Ovary (tissue), 9 donors: ENCODE results near the gene ZNG1B. TPM values are rescaled to one million over a fixed set of nuclear protein-coding genes. Genes with fewer than 3 reads are reported as not detected.
"Not testable (repeated sequence)": the region's sequence is repeated elsewhere in the genome, so short reads cannot be mapped to it uniquely, and the experiment has no call there.

Experiments used
- DNase-seq, 5 donors: peaks; one replicate each; pipeline ENCODE4 v3.0.0-alpha.2; 2019 to 2020
- H3K27ac ChIP-seq, 2 donors: fragments of 200-600 bp; one replicate each; pipeline versions ENCODE4 v1.5.1 to v1.8.0; 2019 to 2022
- H3K27me3 ChIP-seq: fragments of 200-600 bp; one replicate; pipeline ENCODE4 v1.8.0; 2022
- H3K36me3 ChIP-seq: fragments of 200-600 bp; sonication (generic); one replicate; pipeline ENCODE4 v1.5.1; 2019
- H3K4me1 ChIP-seq: one replicate; pipeline ENCODE4 v1.8.1; 2013; ENCODE audit warnings: mild to moderate bottlenecking, moderate library complexity; ENCODE audit not compliant: insufficient read depth
- H3K4me3 ChIP-seq: fragments of 200-600 bp; sonication (generic); one replicate; pipeline ENCODE4 v1.5.1; 2017
- H3K9me3 ChIP-seq, 2 donors: fragments of 200-600 bp in 1 of 2; sonication (generic) in 1 of 2; one replicate each; pipeline versions ENCODE4 v1.5.1 to v1.8.1; 2013 to 2019; ENCODE audit warnings: mild to moderate bottlenecking in 1 of 2, moderate library complexity in 1 of 2
- WGBS, 3 donors: extraction: QIAGEN DNeasy Blood & Tissue Kit in 1 of 3; methylation state at CpG; one replicate each; pipeline versions ENCODE4 v1.1.5 to v1.1.7; 2013 to 2017; 5-methylcytosine and 5-hydroxymethylcytosine counted together
- intact Hi-C, 4 donors: fragments of 100-400 bp; cut with DNase I; formaldehyde crosslinking; loops; one replicate each; pipeline versions ENCODE4 v1.11.0 to v1.15.1; 2022 to 2023
- polyA plus RNA-seq, 2 donors: library from polyadenylated mRNA; stranded (reverse); fragments of 200-250 nt in 1 of 2; fragments of 350-450 nt in 1 of 2; fragmentation: Illumina TruSeq in 1 of 2; extraction: RNeasy Lipid Tissue Mini Kit (QIAGEN cat#74804) in 1 of 2; gene quantifications; one replicate each; pipeline ENCODE4 v1.2.3, GENCODE V29; 2013 to 2014
- total RNA-seq, 7 donors: library from RNA; depleted of rRNA in 2 of 7; stranded (reverse); fragments of >200 nt in 2 of 7; fragmentation: NEBNext Ultra II Directional in 3 of 7; extraction: Animal tissue kit (Norgen Biotek cat#: 25700) in 3 of 7; gene quantifications; one replicate each; pipeline versions ENCODE4 v1.1.0 to v1.2.4, GENCODE V29; 2016 to 2023
- donor health status: DM: no; HTN: no; CAD: no; lungs with moderate emphysema.
- donor health status: DM: no; HTN: no; CAD: no.
- donor health status: Bipolar disorder and iron deficiency.
- donor health status: DM: yes; HTN: yes; CAD: no.
- donor health status: DM: no; HTN: no; CAD: no.
- donor health status: DM: yes; HTN: yes; CAD: no.

ZNG1B gene
- total and polyA plus RNA-seq, 9 donors, result 18.0 to 31.2 (median 27.5) TPM

- H3K4me1 ChIP-seq, H3K9me3 ChIP-seq, DNase-seq, H3K4me3 ChIP-seq, intact Hi-C loops, H3K36me3 ChIP-seq, H3K27ac ChIP-seq, H3K27me3 ChIP-seq: not testable (repeated sequence)
- 92 to 100% (median 93%) methylated on average over 3 of the region's 3 CpGs for WGBS, 3 donors
Measured at GRCh38 chr2:113515995-113516394, 78.5 kb downstream of the ZNG1B start.

- H3K36me3 ChIP-seq, DNase-seq, H3K27ac ChIP-seq, H3K9me3 ChIP-seq, H3K4me3 ChIP-seq, H3K4me1 ChIP-seq, intact Hi-C loops, H3K27me3 ChIP-seq: not testable (repeated sequence)
- WGBS, 3 donors, result 67 to 87% methylated on average over 1 of the region's 2 CpGs; no CpG with 5 or more reads in 1 of the 3 donors
Measured at GRCh38 chr2:113517025-113517424, 79.5 kb downstream of the ZNG1B start.

- DNase-seq, H3K4me3 ChIP-seq, H3K9me3 ChIP-seq, intact Hi-C loops, H3K4me1 ChIP-seq, H3K27ac ChIP-seq, H3K36me3 ChIP-seq, H3K27me3 ChIP-seq: not testable (repeated sequence)
- WGBS, 3 donors, result 19 to 35% (median 22%) methylated on average over 6 of the region's 6 CpGs
Measured at GRCh38 chr2:113520837-113521236, 83.3 kb downstream of the ZNG1B start.

- H3K36me3 ChIP-seq, H3K9me3 ChIP-seq, H3K27me3 ChIP-seq, H3K4me1 ChIP-seq, intact Hi-C loops, H3K27ac ChIP-seq, DNase-seq, H3K4me3 ChIP-seq: not testable (repeated sequence)
- 3 to 13% (median 4%) methylated on average over 5 of the region's 5 CpGs for WGBS, 3 donors
Measured at GRCh38 chr2:113521492-113521891, 84.0 kb downstream of the ZNG1B start.

- H3K36me3 ChIP-seq, H3K27ac ChIP-seq, H3K9me3 ChIP-seq, intact Hi-C loops, H3K27me3 ChIP-seq, DNase-seq, H3K4me1 ChIP-seq, H3K4me3 ChIP-seq: not testable (repeated sequence)
- 75 to 93% (median 89%) methylated on average over 1 of the region's 1 CpG for WGBS, 3 donors
Measured at GRCh38 chr2:113524986-113525385, 87.5 kb downstream of the ZNG1B start.

GRCh38 chr2:113527350-113528045 lies 90.0 kb downstream of the ZNG1B start:
- DNase-seq, H3K4me3 ChIP-seq, H3K27ac ChIP-seq, H3K4me1 ChIP-seq, intact Hi-C loops, H3K9me3 ChIP-seq, H3K36me3 ChIP-seq, H3K27me3 ChIP-seq: not testable (repeated sequence)
- 9 to 16% (median 12%) methylated on average over 5 to 6 of the region's 12 CpGs for WGBS, 3 donors

- not testable (repeated sequence) for DNase-seq
Measured at GRCh38 chr2:113528126-113528525, 90.6 kb downstream of the ZNG1B start.

GRCh38 chr2:113528904-113529303 lies 91.4 kb downstream of the ZNG1B start:
- intact Hi-C loops, DNase-seq, H3K27me3 ChIP-seq, H3K9me3 ChIP-seq, H3K4me3 ChIP-seq, H3K27ac ChIP-seq, H3K36me3 ChIP-seq, H3K4me1 ChIP-seq: not testable (repeated sequence)
- 46 to 52% (median 47%) methylated on average over 3 of the region's 3 CpGs for WGBS, 3 donors

More at GRCh38 chr2:113528126-113528525, 90.6 kb downstream of the ZNG1B start:
- H3K27ac ChIP-seq, H3K4me3 ChIP-seq, H3K36me3 ChIP-seq, intact Hi-C loops, H3K9me3 ChIP-seq, H3K27me3 ChIP-seq, H3K4me1 ChIP-seq: not testable (repeated sequence)
- WGBS, 3 donors, result 42 to 60% (median 59%) methylated on average over 4 to 5 of the region's 5 CpGs

- H3K4me3 ChIP-seq, H3K27me3 ChIP-seq, H3K4me1 ChIP-seq, DNase-seq, intact Hi-C loops, H3K9me3 ChIP-seq, H3K27ac ChIP-seq, H3K36me3 ChIP-seq: not testable (repeated sequence)
- 82 to 100% (median 100%) methylated on average over 1 of the region's 4 CpGs for WGBS, 3 donors
Measured at GRCh38 chr2:113532991-113533390, 95.5 kb downstream of the ZNG1B start.

GRCh38 chr2:113536573-113536972 lies 99.1 kb downstream of the ZNG1B start:
- H3K36me3 ChIP-seq, H3K4me1 ChIP-seq, DNase-seq, H3K9me3 ChIP-seq, H3K27ac ChIP-seq, H3K4me3 ChIP-seq, intact Hi-C loops, H3K27me3 ChIP-seq: not testable (repeated sequence)
- WGBS, 3 donors, result 78 to 85% (median 79%) methylated on average over 6 of the region's 6 CpGs

GRCh38 chr2:113540834-113541203 lies 103.3 kb downstream of the ZNG1B start:
- intact Hi-C loops, DNase-seq, H3K27me3 ChIP-seq, H3K4me1 ChIP-seq, H3K9me3 ChIP-seq, H3K36me3 ChIP-seq, H3K4me3 ChIP-seq: not testable (repeated sequence)
- H3K27ac ChIP-seq, result peak overlapping the region in 1 of 2 donors; percentile 90
- 11 to 13% (median 12%) methylated on average over 5 of the region's 5 CpGs for WGBS, 3 donors
